ENCODE results near the gene CLCNKA.

CLCNKA gene

GRCh38 chr1:16068356-16069270, 46.8 kb downstream of the CLCNKA start:
- H3K4me1 ChIP-seq (ENCODE audit: control insufficient read depth, insufficient read depth, low read length, poor library complexity, severe bottlenecking) = peaks cover 22% of the 10 kb centered on the region
- H3K27ac ChIP-seq (ENCODE audit: insufficient read depth, low read length, poor library complexity, severe bottlenecking) = no peak overlapping the region
- no peak for DNase-seq
- H3K4me3 ChIP-seq (ENCODE audit: insufficient read depth, low read depth, low read length, poor library complexity, severe bottlenecking) = no peak overlapping the region
- H3K9me3 ChIP-seq (ENCODE audit: control insufficient read depth, low read length) = no peaks in the 10 kb centered on the region
- H3K36me3 ChIP-seq (ENCODE audit: control insufficient read depth, insufficient read depth, low read length) = no peaks in the 10 kb centered on the region
- H3K27me3 ChIP-seq (replicated peaks; ENCODE audit: control insufficient read depth, insufficient read depth, low read length, poor library complexity, severe bottlenecking) = peaks cover 1% of the 10 kb centered on the region

- H3K36me3 ChIP-seq (ENCODE audit: control insufficient read depth, insufficient read depth, low read length) = no peaks in the 10 kb centered on the region
- no peak overlapping the region for H3K4me3 ChIP-seq (ENCODE audit: insufficient read depth, low read depth, low read length, poor library complexity, severe bottlenecking)
- peaks cover 20% of the 10 kb centered on the region for H3K4me1 ChIP-seq (ENCODE audit: control insufficient read depth, insufficient read depth, low read length, poor library complexity, severe bottlenecking)
Observed at GRCh38 chr1:16070640-16071355, 49.0 kb downstream of the CLCNKA start.

GRCh38 chr1:16071614-16072013, 49.8 kb downstream of the CLCNKA start:
- no peak for DNase-seq

More at GRCh38 chr1:16070640-16071355, 49.0 kb downstream of the CLCNKA start:
- H3K27me3 ChIP-seq (replicated peaks; ENCODE audit: control insufficient read depth, insufficient read depth, low read length, poor library complexity, severe bottlenecking) = peaks cover 3% of the 10 kb centered on the region
- no peak overlapping the region for H3K27ac ChIP-seq (ENCODE audit: insufficient read depth, low read length, poor library complexity, severe bottlenecking)
- DNase-seq = no peak
- H3K9me3 ChIP-seq (ENCODE audit: control insufficient read depth, low read length) = no peaks in the 10 kb centered on the region

GRCh38 chr1:16072095-16072494, 50.3 kb downstream of the CLCNKA start:
- Histone ChIP-seq H3K36me3 (ENCODE audit: control insufficient read depth, insufficient read depth, low read length) (no peaks in the 10 kb centered on the region), H3K4me3 (ENCODE audit: insufficient read depth, low read depth, low read length, poor library complexity, severe bottlenecking) (no peak overlapping the region), H3K4me1 (ENCODE audit: control insufficient read depth, insufficient read depth, low read length, poor library complexity, severe bottlenecking) (peaks cover 20% of the 10 kb centered on the region), H3K9me3 (ENCODE audit: control insufficient read depth, low read length) (no peaks in the 10 kb centered on the region), H3K27ac (ENCODE audit: insufficient read depth, low read length, poor library complexity, severe bottlenecking) (no peak overlapping the region), H3K27me3 (replicated peaks; ENCODE audit: control insufficient read depth, insufficient read depth, low read length, poor library complexity, severe bottlenecking) (peaks cover 3% of the 10 kb centered on the region)
- no peak for DNase-seq

More at GRCh38 chr1:16071614-16072013, 49.8 kb downstream of the CLCNKA start:
- Histone ChIP-seq H3K9me3 (ENCODE audit: control insufficient read depth, low read length) (no peaks in the 10 kb centered on the region), H3K27me3 (replicated peaks; ENCODE audit: control insufficient read depth, insufficient read depth, low read length, poor library complexity, severe bottlenecking) (peaks cover 3% of the 10 kb centered on the region), H3K4me1 (ENCODE audit: control insufficient read depth, insufficient read depth, low read length, poor library complexity, severe bottlenecking) (peaks cover 20% of the 10 kb centered on the region), H3K27ac (ENCODE audit: insufficient read depth, low read length, poor library complexity, severe bottlenecking) (no peak overlapping the region), H3K4me3 (ENCODE audit: insufficient read depth, low read depth, low read length, poor library complexity, severe bottlenecking) (no peak overlapping the region), H3K36me3 (ENCODE audit: control insufficient read depth, insufficient read depth, low read length) (no peaks in the 10 kb centered on the region)

GRCh38 chr1:16072616-16073484, 51.0 kb downstream of the CLCNKA start:
- Histone ChIP-seq H3K27ac (ENCODE audit: insufficient read depth, low read length, poor library complexity, severe bottlenecking) (no peak overlapping the region), H3K9me3 (ENCODE audit: control insufficient read depth, low read length) (no peaks in the 10 kb centered on the region), H3K27me3 (replicated peaks; ENCODE audit: control insufficient read depth, insufficient read depth, low read length, poor library complexity, severe bottlenecking) (peaks cover 3% of the 10 kb centered on the region), H3K4me3 (ENCODE audit: insufficient read depth, low read depth, low read length, poor library complexity, severe bottlenecking) (peak overlapping the region; percentile 26), H3K4me1 (ENCODE audit: control insufficient read depth, insufficient read depth, low read length, poor library complexity, severe bottlenecking) (peaks cover 20% of the 10 kb centered on the region), H3K36me3 (ENCODE audit: control insufficient read depth, insufficient read depth, low read length) (no peaks in the 10 kb centered on the region)
- no peak for DNase-seq

- H3K27ac ChIP-seq (ENCODE audit: insufficient read depth, low read length, poor library complexity, severe bottlenecking) = no peak within 1 kb of the TSS
- peak in 2 of 3 donors; percentile 12 to 22 for DNase-seq
- H3K27me3 ChIP-seq (replicated peaks; ENCODE audit: control insufficient read depth, insufficient read depth, low read length, poor library complexity, severe bottlenecking) = peaks cover 3% of the 10 kb centered on the region
- peaks cover 20% of the 10 kb centered on the region for H3K4me1 ChIP-seq (ENCODE audit: control insufficient read depth, insufficient read depth, low read length, poor library complexity, severe bottlenecking)
- no peaks in the 10 kb centered on the region for H3K9me3 ChIP-seq (ENCODE audit: control insufficient read depth, low read length)
- peak within 1 kb of the TSS; percentile 49 for H3K4me3 ChIP-seq (ENCODE audit: insufficient read depth, low read depth, low read length, poor library complexity, severe bottlenecking)
- no peaks in the 10 kb centered on the region for H3K36me3 ChIP-seq (ENCODE audit: control insufficient read depth, insufficient read depth, low read length)
Observed at GRCh38 chr1:16073490-16074119, 51.8 kb downstream of the CLCNKA start, which contains the start of gene FAM131C. Gene FAM131C (minus strand): TSS chr1:16073651. CDS start chr1:16073442, 209 bp downstream.

GRCh38 chr1:16074217-16074616, 52.4 kb downstream of the CLCNKA start:
- Histone ChIP-seq H3K4me3 (ENCODE audit: insufficient read depth, low read depth, low read length, poor library complexity, severe bottlenecking) (no peak overlapping the region), H3K36me3 (ENCODE audit: control insufficient read depth, insufficient read depth, low read length) (no peaks in the 10 kb centered on the region), H3K27ac (ENCODE audit: insufficient read depth, low read length, poor library complexity, severe bottlenecking) (no peak overlapping the region), H3K27me3 (replicated peaks; ENCODE audit: control insufficient read depth, insufficient read depth, low read length, poor library complexity, severe bottlenecking) (peaks cover 3% of the 10 kb centered on the region), H3K4me1 (ENCODE audit: control insufficient read depth, insufficient read depth, low read length, poor library complexity, severe bottlenecking) (peaks cover 23% of the 10 kb centered on the region), H3K9me3 (ENCODE audit: control insufficient read depth, low read length) (no peaks in the 10 kb centered on the region)
- no peak for DNase-seq

- no peak overlapping the region for H3K4me3 ChIP-seq (ENCODE audit: insufficient read depth, low read depth, low read length, poor library complexity, severe bottlenecking)
- no peak for DNase-seq
- H3K9me3 ChIP-seq (ENCODE audit: control insufficient read depth, low read length) = no peaks in the 10 kb centered on the region
Observed at GRCh38 chr1:16075337-16076030, 53.6 kb downstream of the CLCNKA start.

More at GRCh38 chr1:16075337-16076030, 53.6 kb downstream of the CLCNKA start:
- H3K27ac ChIP-seq (ENCODE audit: insufficient read depth, low read length, poor library complexity, severe bottlenecking) = no peak overlapping the region
- peaks cover 3% of the 10 kb centered on the region for H3K27me3 ChIP-seq (replicated peaks; ENCODE audit: control insufficient read depth, insufficient read depth, low read length, poor library complexity, severe bottlenecking)
- H3K4me1 ChIP-seq (ENCODE audit: control insufficient read depth, insufficient read depth, low read length, poor library complexity, severe bottlenecking) = peaks cover 19% of the 10 kb centered on the region
- H3K36me3 ChIP-seq (ENCODE audit: control insufficient read depth, insufficient read depth, low read length) = no peaks in the 10 kb centered on the region

Measured in effector memory CD4-positive, alpha-beta T cell (primary cell).